ENCODE results near the gene RXRA. TPM values are rescaled to one million over a fixed set of nuclear protein-coding genes. Genes with fewer than 3 reads are reported as not detected.

RXRA gene
- total and polyA plus RNA-seq, 10 of the 15 experiments (the other 5 are each of a cell fraction or from before 2014, with no cell fraction given): 0.89 to 36.8 (median 11.1) TPM

DNA sequence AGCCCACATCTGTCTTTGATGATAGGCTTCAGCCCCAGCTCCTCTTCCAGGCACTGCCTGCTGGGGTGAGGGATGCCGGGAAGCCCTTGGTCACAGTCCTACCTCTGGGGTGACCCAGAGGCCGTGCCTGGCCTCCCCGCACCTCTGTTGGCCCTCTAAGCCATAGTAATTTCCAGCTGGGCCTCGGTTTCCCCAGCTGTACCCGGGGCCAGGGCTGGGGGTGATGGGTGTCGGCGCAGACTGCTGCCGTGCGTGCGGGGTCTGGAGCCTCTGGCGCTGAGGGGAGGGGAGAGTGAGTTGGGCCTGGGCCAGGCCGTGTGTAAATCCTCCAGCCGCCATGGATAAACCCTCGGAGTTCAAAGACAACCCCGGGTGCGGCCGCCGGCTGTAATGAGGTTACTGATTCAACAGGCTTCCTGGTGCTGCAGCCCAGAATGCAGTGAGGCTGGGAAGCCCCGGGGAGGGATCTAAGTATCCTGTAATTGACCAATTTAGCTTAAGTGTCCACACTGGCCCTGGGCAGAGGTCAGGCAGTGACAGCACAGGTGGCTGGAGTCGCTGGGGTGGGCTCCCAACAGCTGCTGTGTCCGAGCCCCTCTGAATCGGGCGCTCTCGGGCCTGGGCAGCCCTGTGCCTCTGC, 7.1 kb downstream of the RXRA start:
- DNase-seq (ENCODE audit: low read depth, low spot score) (no peak), ATAC-seq (no peak), FAIRE-seq (no peak)
- H3K4me2 ChIP-seq (ENCODE audit: control insufficient read depth, insufficient read depth): no peak overlapping the region
- no peak overlapping the region for H3K9ac ChIP-seq (ENCODE audit: control insufficient read depth, insufficient read depth, low read length)
- in situ Hi-C loops (cut with MboI) (no loop called here), intact Hi-C loops (cut with micrococcal nuclease; ENCODE audit: unreplicated experiment) (no loop called here)
- ChIA-PET RAD21 (ENCODE audit: unreplicated experiment) (no interaction called here), SMC1A (ENCODE audit: uncharacterized antibody, unreplicated experiment) (no interaction called here), POLR2A (no interaction called here), CTCF (no interaction called here)
- BruUV-seq (replicated peaks): no TSS peak
- no peak overlapping the region for H2AFZ ChIP-seq (ENCODE audit: control insufficient read depth, low read depth, low read length)
- no peaks in the 10 kb centered on the region for H3K9me3 ChIP-seq (replicated peaks; ENCODE audit: control insufficient read depth, insufficient read depth, low read length)
- H3K36me3 ChIP-seq (ENCODE audit: control insufficient read depth in 2 of 2, insufficient read depth in 2 of 2, low read length in 1 of 2): no peaks in the 10 kb centered on the region; a peak in 1 of 4 replicates
- H3K27me3 ChIP-seq (replicated peaks in 1 of 2; ENCODE audit: control insufficient read depth in 2 of 2, insufficient read depth in 2 of 2, low read length in 1 of 2): no peaks in the 10 kb centered on the region; a peak in 2 of 4 replicates
- H3K79me2 ChIP-seq (ENCODE audit: control insufficient read depth, insufficient read depth, low read length): no peaks in the 10 kb centered on the region
- no peaks in the 10 kb centered on the region for H4K20me1 ChIP-seq (ENCODE audit: control insufficient read depth, insufficient read depth)
- WGBS (ENCODE audit: insufficient coverage, insufficient replicate concordance, low lambda C conversion rate, missing lambda C conversion rate): 60% methylated on average over 24 of the region's 24 CpGs
- no peak overlapping the region for H3K27ac ChIP-seq (ENCODE audit: control insufficient read depth, insufficient read depth)
- TF ChIP-seq NFYB (IDR thresholded peaks at IDR 0.05; ENCODE audit: insufficient read depth, low read depth, low read length): no peak
- no peak for TF ChIP-seq DPF2 (IDR thresholded peaks at IDR 0.05)
- no peak for TF ChIP-seq ZBED1 (IDR thresholded peaks at IDR 0.05; ENCODE audit: borderline replicate concordance)
- TF ChIP-seq NR2C1 (IDR thresholded peaks at IDR 0.05): no peak
- TF ChIP-seq, protein P1, sequence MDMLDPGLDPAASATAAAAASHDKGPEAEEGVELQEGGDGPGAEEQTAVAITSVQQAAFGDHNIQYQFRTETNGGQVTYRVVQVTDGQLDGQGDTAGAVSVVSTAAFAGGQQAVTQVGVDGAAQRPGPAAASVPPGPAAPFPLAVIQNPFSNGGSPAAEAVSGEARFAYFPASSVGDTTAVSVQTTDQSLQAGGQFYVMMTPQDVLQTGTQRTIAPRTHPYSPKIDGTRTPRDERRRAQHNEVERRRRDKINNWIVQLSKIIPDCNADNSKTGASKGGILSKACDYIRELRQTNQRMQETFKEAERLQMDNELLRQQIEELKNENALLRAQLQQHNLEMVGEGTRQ (IDR thresholded peaks at IDR 0.05; ENCODE audit: borderline replicate concordance, low read depth, low read length): no peak
- no peak for TF ChIP-seq TCF12 (IDR thresholded peaks at IDR 0.05; ENCODE audit: low read depth, low read length)
- TF ChIP-seq GABPA (IDR thresholded peaks at IDR 0.05; ENCODE audit: low read depth): no peak
- TF ChIP-seq ZNF622 (IDR thresholded peaks at IDR 0.05): no peak
- TF ChIP-seq YBX1 (IDR thresholded peaks at IDR 0.05): no peak
- no peak for TF ChIP-seq PML (IDR thresholded peaks at IDR 0.05; ENCODE audit: low read length)
- no peak for TF ChIP-seq NRF1 (conservative IDR thresholded peaks at IDR 0.05; ENCODE audit: low read depth, low read length)
- no peak for TF ChIP-seq MEF2B (IDR thresholded peaks at IDR 0.05; ENCODE audit: partially characterized antibody, poor library complexity, severe bottlenecking)
- no peak for TF ChIP-seq CHD4 (IDR thresholded peaks at IDR 0.05)
- TF ChIP-seq, protein P2, sequence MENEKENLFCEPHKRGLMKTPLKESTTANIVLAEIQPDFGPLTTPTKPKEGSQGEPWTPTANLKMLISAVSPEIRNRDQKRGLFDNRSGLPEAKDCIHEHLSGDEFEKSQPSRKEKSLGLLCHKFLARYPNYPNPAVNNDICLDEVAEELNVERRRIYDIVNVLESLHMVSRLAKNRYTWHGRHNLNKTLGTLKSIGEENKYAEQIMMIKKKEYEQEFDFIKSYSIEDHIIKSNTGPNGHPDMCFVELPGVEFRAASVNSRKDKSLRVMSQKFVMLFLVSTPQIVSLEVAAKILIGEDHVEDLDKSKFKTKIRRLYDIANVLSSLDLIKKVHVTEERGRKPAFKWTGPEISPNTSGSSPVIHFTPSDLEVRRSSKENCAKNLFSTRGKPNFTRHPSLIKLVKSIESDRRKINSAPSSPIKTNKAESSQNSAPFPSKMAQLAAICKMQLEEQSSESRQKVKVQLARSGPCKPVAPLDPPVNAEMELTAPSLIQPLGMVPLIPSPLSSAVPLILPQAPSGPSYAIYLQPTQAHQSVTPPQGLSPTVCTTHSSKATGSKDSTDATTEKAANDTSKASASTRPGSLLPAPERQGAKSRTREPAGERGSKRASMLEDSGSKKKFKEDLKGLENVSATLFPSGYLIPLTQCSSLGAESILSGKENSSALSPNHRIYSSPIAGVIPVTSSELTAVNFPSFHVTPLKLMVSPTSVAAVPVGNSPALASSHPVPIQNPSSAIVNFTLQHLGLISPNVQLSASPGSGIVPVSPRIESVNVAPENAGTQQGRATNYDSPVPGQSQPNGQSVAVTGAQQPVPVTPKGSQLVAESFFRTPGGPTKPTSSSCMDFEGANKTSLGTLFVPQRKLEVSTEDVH (IDR thresholded peaks at IDR 0.05; ENCODE audit: low read depth, partially characterized antibody): no peak
- TF ChIP-seq MXI1 (IDR thresholded peaks at IDR 0.05; ENCODE audit: low read depth, low read length): no peak
- H3K4me1 ChIP-seq (ENCODE audit: control insufficient read depth, insufficient read depth, low read length): no peaks in the 10 kb centered on the region
- H3K4me3 ChIP-seq: no peak overlapping the region

All from GM12878 (cell line).